GM19463 (cell line): Measurements from ENCODE around the gene SETBP1.
"Not testable (repeated sequence)": the region's sequence is repeated elsewhere in the genome, so short reads cannot be mapped to it uniquely, and the experiment has no call there.

Experiments used
- ATAC-seq: cut with Tn5 transposase; IDR thresholded peaks from one replicate; pipeline ENCODE4 v1.9.1; 2021; ENCODE audit warnings: mild to moderate bottlenecking, moderate library complexity; ENCODE audit not compliant: unreplicated experiment

SETBP1 gene

DNA sequence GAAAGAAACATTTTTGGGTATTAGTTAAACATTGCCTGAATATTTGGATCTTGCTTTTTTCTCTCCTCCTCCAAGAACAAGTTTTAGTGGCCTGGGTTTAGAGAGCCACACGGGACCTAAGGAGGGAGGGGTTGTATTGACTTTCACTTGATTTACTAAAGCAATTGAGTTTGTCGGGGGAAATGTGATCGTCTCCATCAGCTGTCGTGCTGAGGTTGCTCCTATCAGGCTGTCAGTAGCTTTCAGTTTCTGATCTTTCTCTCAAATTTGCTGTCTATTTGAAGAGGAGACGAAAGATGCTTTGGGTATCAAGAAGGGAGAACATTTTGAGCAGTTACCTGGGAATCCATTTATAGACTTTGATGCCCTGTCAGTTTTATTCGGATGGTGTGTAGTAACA lies 106.0 kb downstream of the SETBP1 start:
- ATAC-seq: peak; percentile 75

DNA sequence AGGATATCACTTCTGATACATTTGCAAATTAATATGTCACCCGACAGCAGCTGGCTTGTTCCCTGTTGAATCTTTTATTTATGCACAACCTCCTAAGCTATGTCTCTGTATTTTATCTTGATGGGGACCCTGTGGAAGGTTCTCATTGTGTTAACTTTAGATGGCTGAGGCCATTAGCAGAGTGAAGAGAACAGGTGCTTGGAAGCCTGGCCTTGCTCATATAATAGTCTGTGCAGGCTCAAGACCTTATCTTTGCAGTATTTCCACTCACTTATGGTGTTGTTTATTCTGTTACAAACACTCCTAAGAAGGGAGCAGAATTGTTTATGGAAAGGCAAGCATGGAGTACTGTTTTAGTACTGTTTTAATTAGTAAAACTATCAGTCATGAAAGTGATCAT lies 107.6 kb downstream of the SETBP1 start:
- no peak for ATAC-seq

DNA sequence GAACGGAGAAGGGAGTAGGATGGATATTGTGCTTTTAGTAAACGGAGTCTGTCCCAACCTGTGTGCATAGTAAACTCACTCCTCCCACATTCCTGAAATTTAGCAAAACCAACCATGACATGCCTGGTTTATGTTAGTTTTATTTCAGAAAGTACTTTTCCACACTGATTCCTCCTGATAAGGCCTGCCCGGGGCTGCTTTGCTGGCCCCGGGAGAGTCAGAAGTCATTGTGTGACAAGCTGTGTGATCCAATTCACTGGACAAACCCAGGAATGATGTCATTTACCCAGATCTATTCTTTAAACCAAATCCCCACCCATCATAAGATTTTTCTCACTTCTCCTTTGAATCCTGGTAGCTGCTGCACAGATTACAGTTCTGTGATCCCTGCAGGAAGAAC lies 109.0 kb downstream of the SETBP1 start:
- ATAC-seq: no peak

DNA sequence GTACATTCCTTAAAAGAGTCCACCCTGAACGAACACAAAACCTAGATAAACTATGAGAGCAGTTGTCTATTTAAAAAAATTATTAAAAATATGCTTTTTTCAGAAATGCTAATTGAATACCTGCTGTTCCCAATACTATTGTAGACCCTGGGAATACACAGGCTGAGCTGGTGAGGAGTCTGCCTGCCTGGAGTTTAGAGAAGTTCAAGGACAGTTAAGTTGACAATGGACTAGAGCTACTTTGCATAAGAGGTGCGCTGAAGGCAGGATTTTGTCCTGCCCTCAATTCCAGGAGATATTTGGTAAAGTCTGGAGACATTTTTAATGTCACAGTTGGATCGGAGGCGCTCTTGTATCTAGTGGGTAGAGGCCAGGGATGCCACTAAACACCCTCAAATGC lies 110.2 kb downstream of the SETBP1 start:
- ATAC-seq: no peak

DNA sequence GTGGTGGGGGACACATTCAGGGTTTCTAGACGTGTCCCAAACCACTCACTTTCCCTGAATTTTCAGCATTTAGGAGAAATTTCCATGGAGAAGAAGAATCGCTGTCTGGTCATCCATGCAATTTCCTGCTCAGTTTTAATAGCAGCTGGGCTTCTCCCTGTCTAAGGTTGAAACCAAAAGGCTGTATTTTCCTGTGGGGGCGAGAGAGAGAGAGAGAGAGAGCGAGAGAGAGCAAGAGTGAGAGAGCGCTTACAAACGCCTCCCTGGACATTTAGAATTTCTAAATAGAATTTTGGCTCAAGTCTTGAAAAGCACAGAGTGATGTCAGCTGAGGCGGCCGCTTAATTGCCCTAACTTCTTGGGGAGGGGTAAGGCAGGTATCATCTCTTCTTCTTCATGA lies 110.8 kb downstream of the SETBP1 start:
- ATAC-seq: no peak

DNA sequence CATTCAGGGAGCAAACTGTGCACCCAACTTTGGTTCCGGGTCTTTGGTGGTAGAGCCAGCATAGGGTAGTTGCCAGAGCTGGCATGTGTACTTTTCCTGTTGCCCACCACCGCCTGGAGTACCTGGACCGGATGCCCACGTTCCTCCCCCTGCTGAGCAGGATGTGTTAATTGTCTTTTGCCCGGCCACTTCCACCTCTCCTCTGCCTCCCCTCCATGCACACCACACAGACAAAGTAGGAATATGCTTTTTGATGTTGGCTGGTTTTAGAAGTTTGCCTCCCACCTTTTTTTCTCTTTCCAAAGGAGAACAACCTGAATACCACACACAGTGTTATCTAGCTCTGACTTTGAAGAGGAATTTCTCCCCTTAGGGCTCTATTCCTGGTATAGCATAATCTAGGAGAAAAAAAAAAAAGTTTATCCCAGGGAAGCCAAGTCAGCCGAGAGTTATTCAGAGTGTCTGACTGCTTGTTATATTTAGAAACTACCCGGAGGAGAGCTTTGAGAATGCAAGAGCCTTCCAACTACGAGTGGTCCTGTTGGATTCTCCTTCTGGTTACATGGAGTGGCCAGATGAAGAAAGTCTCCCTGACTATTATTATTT lies 111.9 kb downstream of the SETBP1 start:
- no peak for ATAC-seq

DNA sequence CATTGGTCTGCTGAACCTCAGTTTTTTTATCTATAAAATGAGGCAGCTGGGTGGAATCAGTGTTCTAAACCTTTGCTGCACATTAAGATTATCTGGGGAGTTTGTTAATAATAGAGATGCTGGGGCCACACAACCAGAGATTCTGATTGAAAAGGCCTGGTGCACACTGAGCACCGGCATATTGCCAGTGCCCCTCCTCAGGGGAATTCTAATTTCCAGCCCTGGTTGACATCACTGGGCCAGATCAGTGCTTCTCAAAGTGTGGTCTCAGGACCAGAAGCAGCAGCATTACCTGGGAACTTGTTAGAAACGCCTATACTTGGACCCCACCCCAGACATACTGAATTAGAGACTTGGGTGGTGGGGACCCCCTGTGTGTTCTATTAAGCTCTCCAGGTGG lies 112.5 kb downstream of the SETBP1 start:
- ATAC-seq: no peak

DNA sequence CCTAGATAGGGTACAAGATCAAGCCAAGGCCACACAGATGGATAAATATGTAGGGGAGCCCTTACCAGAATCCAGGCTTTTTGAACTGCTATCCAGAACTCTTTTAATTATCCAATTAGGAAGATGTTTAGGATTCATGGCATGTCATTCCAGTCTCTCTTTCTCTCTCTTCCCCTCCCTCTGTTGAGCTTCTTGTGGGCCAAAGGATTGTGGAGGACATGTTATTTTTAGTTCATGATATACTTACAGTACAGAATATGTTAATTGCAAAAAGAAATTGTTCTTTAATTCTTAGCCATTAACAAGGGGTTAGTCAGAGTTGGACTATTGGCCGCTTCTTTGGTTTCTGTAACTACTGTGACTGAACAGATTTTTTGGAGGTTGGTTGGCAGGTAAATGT lies 113.0 kb downstream of the SETBP1 start:
- ATAC-seq: no peak

DNA sequence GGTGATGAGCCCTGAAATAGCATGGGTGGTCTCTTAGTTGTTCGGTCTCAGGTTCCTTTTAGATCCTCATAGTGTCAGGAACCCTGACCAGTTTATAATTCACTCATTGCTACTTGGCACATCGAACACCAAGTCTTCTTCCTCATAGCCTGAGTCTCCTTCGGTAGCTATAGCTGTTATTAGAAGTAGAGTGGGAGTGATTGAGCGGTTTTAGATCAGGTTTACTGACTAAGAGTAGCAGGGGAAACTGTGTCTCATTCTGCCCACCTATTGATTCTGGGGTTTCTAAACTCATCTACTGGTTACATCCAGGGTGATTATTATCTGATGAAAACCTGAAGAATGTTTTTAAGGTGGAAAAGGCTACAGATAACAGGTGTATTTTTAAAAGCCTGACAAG lies 114.6 kb downstream of the SETBP1 start:
- no peak for ATAC-seq

DNA sequence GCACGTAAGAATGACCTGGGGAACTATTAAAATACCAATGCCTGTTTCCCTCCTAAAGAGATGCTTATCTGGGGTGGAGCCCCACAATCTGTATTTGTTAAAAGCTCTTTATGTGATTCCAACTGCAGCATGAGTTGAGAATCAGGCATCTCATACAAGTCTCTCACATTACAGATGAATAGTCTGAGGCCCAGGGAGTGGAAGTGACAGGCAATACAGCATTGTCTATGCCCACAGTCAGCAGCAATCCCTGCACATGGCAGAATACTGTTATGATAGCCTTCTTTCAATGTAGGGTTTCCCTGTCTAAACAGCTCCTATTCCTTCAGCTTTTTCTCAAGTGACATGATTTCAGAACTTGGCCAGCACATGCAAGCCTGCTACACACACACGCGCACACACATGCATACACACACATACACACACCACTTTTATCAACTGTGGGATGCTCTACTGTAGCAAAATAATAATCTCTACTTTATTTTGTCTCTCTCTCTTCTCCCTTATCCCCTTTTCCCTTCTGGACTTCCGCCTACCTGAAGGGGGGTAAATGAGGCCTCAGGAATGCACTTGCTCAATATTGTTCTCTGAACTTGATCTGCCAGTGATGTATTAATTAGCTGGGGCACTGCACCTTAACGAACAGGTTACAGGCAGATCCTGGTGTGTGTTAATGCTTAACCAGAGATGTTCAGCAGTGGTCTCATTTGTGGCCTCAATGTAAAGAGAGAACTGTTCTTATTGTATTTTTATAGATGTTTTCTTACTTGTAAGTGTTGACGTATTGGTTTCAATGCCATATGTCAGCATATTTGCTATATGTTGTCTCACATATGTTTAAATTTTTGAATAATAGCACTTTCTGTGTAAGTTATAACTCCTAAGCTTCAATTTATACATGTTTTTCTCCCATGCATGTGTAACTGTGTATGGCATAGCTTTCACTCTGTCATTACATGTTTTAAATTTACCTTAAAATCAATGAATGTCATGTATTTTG lies 116.0 kb downstream of the SETBP1 start:
- ATAC-seq: peak; percentile 22

DNA sequence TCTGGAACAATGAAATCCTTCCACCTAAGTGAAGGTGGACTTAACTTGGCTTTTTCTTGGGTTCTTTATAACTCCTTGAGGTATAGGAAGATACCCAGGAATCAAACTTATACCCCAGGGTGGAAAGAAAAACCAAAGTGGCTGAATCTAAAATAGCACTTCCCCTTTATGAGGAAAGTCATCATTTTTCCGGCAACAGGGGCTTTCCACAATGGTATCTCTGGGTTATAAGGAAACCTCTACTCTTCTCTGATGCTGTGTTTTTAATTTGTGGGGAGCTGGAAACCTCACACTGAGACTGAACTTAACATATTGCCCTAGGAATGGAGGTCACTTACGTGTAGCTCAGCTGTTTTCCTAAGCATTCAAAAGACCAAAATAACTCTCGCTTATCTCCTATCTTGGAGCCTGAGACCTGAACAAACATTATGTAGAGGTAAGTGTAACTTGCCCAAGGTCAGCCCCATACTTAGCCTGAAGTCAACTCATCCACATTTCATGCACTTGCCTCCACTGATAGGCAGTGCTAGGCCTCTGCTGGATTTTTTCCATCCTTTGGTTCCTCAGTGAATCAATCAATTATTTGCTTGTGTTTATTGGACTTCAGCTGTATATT lies 117.9 kb downstream of the SETBP1 start:
- ATAC-seq: no peak

DNA sequence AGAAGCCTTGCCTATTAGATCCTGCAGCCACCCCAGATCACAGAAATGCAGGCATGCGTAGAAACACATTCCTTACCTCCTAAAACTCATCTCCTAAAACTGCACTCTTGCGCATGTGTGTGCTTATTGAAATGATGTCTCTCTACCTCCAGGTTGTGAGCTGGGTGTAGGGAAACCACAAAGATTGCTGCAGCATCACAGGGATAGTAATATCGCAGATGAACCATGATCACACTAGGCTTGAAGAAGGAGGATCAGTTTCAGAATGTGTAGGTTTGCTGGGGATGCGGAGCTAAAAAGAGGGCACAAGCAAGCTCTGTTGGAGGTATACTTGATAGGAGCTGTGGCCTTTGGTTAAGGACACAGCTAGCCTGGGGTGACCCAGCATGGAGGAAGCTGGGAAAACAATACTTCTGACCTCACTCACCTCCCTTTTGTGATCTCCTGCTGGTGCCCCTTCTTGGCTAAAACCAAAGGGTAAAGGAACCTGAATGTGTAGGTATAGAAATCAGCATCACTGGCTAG lies 118.8 kb downstream of the SETBP1 start:
- ATAC-seq: peak; percentile 26

DNA sequence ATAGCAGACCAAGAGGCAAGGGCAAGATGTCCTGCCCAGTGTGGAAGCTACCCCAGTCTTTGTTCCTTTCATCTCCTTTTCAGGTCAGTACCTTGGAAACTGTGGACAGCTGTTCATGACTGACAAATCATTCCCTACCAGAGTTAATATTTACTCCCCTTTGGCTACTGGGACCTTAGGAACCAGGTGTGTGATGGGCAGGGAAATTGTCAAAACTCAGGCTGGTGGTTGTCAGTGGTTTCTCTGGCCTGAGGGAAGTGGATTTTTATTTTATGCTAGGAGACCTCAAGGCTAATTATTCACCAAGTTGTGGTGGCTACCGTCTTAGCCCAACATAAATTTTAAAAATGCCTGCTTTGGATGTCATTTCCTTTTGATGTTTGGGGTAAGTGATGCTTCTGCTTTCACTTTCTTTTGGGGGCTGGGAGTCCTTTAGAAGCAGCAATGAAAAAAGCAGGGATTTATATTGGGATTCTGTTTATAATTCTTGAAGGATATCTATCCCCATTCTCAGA lies 119.3 kb downstream of the SETBP1 start:
- ATAC-seq: peak; percentile 64

DNA sequence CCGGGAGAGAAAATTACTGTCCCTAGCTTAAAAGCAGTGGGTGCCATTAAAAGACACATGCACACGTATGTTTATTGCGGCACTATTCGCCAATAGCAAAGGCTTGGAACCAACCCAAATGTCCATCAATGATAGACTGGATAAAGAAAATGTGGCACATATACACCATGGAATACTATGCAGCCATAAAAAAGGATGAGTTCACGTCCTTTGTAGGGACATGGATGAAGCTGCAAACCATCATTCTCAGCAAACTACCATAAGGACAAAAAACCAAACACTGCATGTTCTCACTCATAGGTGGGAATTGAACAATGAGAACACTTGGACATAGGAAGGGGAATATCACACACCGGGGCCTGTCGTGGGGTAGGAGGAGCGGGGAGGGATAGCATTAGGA lies 120.1 kb downstream of the SETBP1 start:
- not testable (repeated sequence) for ATAC-seq

DNA sequence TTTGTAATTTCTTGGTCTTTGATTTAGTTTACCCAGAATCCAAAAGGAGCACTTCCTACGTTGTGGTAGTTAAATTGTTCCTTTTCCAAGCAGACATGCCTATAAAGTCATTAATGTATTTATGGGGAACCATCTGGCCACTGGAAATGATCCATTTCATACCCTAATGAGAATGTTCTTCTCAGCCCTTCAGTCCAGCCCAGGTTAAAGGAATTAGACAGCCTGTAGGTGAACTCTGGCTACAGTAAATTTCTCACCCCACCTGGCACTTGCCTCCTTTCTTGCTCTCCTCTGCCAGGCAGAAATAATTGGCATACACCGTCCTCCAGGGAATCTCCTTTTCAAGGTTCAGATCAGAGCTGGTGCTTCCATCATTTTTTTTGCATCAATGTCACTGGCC lies 121.1 kb downstream of the SETBP1 start:
- ATAC-seq: no peak

DNA sequence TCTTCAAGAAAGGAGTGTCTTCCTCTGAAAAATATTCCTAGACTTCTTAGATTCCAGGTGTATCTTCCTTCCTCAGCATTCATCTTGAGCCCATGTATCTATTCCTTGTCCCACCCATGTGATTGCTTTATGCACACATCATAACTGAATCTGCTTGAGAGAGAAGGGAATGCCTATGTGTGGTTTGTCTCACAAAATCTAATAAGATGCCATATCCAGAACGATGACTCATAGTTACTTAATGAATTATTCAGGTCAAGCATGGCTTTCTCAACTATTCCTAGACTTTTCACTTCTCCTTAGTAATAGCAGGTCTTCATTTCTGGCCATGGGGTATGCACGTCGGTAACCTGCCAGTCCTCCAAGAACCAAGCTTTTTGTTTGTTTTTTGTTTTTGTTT lies 121.8 kb downstream of the SETBP1 start:
- no peak for ATAC-seq

DNA sequence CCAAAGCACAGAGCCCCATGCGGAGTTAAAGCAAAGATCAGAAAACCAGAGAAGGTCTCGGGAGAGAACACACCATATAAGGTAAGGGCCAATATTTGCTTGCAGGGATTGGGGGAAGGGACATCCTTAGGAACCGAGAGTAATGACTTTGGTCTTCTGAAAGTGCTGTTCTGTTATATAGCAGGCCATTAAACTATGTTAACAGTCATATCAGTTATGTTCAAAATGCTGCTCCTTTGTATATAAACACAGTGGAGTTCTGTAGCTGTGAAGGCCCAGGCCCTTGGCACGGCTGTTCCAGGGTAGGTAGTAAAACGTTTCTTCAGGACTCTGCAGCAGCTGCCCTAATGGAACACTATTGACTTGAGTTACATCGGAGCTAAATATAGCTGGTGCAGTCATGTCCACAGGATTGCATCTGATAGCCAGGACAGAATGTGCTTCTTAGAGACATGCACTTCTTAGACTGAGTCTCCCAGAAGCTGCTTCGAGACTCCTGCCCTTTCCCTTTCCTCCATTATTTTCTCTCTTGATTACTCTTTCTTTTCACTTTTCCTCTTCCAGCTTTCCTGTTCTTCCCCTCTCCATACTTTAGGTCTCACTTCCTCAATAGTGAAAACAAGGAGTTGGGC lies 122.4 kb downstream of the SETBP1 start:
- ATAC-seq: no peak

DNA sequence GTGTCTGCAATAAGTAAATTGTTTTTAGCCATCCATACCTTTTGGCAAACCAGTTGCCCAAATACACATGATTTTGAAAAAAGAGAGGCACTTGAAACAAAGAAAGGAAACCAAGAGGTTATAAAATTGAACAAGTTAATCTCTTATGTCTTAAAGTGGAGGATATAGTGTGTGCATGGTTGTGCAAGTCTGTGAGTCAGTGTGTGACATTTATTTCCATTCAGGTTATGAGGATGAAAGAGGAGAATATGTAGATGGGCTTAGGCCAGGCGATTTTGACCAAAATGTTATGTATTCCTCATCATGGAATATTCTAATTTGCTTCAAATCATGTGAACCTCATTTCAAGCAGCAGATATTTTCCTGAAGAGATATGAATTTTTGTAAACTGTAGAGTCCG lies 123.3 kb downstream of the SETBP1 start:
- no peak for ATAC-seq

DNA sequence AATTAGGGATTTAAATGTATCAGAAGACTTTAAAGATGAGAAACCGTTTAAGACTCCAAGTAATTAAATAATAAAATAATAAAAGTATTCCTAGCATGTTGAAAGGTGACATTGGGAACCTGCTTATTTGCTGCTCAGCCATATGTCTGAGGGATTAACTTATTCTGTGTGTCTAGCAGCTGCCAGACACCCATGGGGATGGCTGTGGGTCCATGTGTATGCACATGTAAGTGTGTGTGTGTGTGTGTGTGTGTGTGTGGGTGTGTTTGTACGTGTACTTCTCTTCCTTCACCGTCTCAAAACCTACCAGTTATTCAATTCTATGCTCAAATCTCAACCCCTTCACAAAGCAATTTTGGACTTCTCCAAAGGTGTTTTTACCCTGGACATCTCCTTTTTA lies 124.5 kb downstream of the SETBP1 start:
- ATAC-seq: no peak

DNA sequence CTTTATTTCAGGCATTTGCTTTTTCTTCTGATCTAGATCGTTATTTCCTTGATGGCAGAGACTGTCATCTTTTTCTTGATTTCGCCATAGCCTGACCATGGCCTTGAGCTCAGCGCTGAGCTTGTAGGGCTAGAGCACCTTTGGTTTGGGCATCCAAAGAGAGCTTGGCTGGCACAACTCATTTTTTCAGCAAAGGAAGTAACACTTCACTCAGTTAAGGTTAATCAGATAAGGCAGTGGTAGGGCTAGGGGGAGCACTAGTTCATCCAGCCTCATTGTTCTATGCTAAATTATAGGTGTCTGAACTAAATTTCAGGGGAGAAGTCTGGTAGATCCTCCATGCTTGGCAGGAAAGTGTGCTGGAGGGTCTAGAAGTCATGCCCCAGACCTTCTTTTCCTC lies 125.0 kb downstream of the SETBP1 start:
- no peak for ATAC-seq

DNA sequence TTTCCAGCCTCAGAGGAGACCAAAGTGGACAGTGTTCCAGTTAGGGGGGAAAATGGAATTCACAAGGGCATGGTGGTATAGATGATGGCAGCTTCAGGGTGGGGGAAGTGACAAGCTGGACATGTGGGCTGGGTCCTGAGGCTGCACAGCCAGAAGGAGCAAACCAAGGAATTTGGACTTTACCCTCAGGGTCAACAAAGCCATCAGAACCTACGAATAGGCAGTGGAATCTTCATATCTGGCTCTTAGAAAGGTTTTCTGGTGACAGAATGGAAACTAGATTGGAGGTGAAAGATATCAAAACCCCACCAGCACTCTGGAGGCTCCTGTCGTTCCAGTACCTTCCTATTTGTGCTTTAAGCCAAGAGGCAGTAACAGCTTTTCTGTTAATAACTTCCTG lies 127.1 kb downstream of the SETBP1 start:
- no peak for ATAC-seq
